ENCODE measurements around the gene NCMAP. TPM values are rescaled to one million over a fixed set of nuclear protein-coding genes. Genes with fewer than 3 reads are reported as not detected.
A peak's percentile ranks its signal among the peaks of the same experiment; 100 is the strongest.

Gene NCMAP
- polyA plus RNA-seq, 3 donors from 2014 or later: not detected

DNA sequence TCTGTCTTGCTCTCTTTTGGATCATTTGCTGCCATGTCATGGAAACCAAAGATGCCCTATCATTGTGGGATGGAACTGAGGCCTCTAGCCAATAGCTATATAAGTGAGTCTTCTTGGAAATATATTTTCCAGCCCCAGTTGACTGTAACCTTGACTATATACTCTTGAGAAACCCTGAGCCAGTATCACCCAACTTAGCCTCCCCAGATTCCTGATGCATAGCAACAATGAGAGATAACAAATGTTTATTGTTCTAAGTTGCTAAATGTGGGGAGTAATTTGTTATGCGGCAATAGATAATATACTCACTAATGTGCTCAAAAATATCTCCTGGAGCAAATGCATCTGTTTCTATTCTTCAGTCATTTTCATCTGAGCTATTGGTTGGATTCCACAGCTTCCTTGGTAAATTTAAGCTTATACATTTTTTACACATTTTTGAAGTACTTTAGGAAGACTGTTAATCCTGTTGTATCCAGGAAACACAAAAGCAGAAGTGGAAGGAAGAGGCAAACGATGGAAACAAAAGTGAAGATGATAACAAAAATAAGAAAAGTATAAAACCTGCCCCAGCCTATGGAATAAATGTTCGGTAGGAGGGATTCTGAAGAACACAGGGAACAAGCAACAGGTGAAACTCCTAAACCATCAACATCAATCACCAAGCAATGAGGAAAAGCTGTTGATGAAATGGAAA, 80.9 kb downstream of the NCMAP start:
- Mint-ChIP-seq H3K36me3 (no peaks in the 10 kb centered on the region), H3K27ac (no peak overlapping the region), H3K4me3 (no peak overlapping the region), H3K27me3 (ENCODE audit: low read depth in 3 of 3) (peaks cover 8 to 13% (median 10%) of the 10 kb centered on the region in 3 donors), H3K9me3 (no peaks in the 10 kb centered on the region), H3K4me1 (peaks cover 6 to 12% of the 10 kb centered on the region in 2 donors)
- no peak for DNase-seq

DNA sequence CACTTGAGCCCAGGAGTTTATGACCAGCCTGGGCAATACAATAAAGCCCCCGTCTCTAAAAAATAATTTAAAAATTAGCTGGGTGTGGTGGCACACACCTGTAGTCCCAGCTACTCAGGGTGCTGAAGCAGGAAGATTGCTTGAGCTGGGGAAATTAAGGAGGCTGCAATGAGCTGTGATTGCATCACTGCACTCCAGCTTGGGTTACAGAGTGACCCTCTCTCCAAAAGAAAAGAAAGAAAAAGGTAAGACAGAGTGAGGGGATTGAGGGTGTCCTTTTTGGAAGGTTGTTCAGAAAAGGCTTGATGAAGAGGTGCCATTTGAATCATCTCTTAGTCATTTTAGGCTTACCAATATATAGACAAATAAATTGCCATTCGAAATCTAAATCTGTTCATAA, 83.2 kb downstream of the NCMAP start:
- Mint-ChIP-seq H3K27ac (peak overlapping the region in 4 of 6 donors; percentile 15 to 79 (median 26)), H3K4me3 (peak overlapping the region in 3 of 5 donors; percentile 7 to 48 (median 41)), H3K4me1 (peaks cover 12 to 18% of the 10 kb centered on the region in 2 donors)

DNA sequence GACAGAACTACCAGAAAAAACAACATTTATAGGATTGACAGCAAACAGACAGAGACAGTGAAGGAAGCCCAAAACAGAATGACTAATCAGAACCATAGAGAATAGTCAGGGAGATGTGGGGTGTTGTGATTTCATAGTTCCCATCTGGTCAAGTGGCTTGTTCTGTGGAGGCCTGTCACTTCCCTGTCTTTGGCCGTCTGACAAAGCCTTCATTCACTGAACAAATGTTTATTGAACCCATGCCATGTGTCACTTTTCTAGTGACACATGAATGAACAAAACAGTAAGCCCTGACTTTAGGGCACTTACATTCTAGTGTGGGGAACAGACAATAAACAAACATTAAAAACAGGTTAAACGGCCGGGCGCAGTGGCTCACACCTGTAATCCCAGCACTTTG, 84.0 kb downstream of the NCMAP start:
- DNase-seq: no peak
- Mint-ChIP-seq H3K9me3 (no peaks in the 10 kb centered on the region), H3K4me1 (peaks cover 20 to 26% of the 10 kb centered on the region in 2 donors), H3K4me3 (peak overlapping the region in 3 of 5 donors; percentile 57 to 96 (median 59)), H3K27me3 (ENCODE audit: low read depth in 3 of 3) (peaks cover 13 to 20% (median 17%) of the 10 kb centered on the region in 3 donors), H3K27ac (peak overlapping the region in 5 of 6 donors; percentile 15 to 79 (median 28)), H3K36me3 (no peaks in the 10 kb centered on the region)

More for the DNA sequence above, 83.2 kb downstream of the NCMAP start:
- no peak for DNase-seq
- Mint-ChIP-seq H3K36me3 (no peaks in the 10 kb centered on the region), H3K27me3 (ENCODE audit: low read depth in 3 of 3) (peaks cover 13 to 20% (median 17%) of the 10 kb centered on the region in 3 donors), H3K9me3 (no peaks in the 10 kb centered on the region)

DNA sequence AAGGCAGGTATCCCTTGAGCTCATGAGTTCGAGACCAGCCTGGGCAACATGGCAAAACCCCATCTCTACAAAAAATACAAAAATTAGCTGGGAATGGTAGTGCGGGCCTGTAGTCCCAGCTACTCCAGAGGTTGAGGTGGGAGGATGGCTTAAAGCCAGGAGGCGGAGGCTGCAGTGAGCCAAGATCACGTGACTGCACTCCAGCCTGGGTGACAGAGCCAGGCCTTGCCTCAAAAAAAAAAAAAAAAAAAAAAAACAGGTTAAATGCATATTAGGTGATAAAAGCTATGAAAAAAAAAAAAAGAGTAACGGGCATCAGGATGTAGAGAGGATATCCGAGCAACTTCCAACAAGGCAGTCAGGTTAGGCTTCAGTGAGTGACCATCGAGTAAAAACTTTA, 84.4 kb downstream of the NCMAP start:
- Mint-ChIP-seq H3K36me3 (no peaks in the 10 kb centered on the region), H3K27ac (peak overlapping the region in 5 of 6 donors; percentile 12 to 100 (median 97)), H3K4me1 (peaks cover 24 to 30% of the 10 kb centered on the region in 2 donors), H3K27me3 (ENCODE audit: low read depth in 3 of 3) (peaks cover 15 to 20% (median 17%) of the 10 kb centered on the region in 3 donors), H3K4me3 (peak overlapping the region in 3 of 5 donors; percentile 57 to 96 (median 64)), H3K9me3 (no peaks in the 10 kb centered on the region)
- no peak for DNase-seq

DNA sequence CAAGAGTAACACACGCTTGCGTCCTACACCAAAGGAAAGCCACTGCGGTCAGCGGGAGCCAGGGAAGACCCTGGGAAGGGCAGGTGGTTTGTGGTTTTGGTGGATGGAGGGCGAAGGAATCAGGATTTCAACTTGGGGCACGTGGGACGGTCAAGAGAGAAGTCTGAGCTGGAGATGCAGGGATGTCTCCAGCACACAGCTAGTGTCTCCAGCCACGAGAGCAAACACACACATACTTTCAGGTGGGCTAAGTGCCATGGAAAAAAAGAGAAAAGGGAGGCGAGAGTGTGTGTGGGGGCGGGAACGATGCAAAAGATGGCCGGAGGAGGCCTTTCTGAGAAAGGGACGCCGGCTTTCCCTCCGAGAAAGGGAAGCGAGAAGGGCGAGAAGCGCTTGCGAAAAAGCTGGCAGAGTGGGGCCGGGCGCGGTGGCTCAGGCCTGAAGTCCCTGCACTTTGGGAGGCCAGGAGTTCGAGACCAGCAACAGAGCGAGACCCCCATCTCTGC, 85.8 kb downstream of the NCMAP start:
- Mint-ChIP-seq H3K4me1 (peaks cover 29 to 40% of the 10 kb centered on the region in 2 donors), H3K4me3 (peak overlapping the region; percentile 90 to 96 (median 93)), H3K27me3 (ENCODE audit: low read depth in 3 of 3) (peaks cover 13 to 17% (median 15%) of the 10 kb centered on the region in 3 donors), H3K9me3 (no peaks in the 10 kb centered on the region), H3K36me3 (peaks cover 2 to 7% (median 3%) of the 10 kb centered on the region in 3 donors), H3K27ac (peak overlapping the region; percentile 97 to 100 (median 99))
- DNase-seq: peak; percentile 6 to 28 (median 23)

DNA sequence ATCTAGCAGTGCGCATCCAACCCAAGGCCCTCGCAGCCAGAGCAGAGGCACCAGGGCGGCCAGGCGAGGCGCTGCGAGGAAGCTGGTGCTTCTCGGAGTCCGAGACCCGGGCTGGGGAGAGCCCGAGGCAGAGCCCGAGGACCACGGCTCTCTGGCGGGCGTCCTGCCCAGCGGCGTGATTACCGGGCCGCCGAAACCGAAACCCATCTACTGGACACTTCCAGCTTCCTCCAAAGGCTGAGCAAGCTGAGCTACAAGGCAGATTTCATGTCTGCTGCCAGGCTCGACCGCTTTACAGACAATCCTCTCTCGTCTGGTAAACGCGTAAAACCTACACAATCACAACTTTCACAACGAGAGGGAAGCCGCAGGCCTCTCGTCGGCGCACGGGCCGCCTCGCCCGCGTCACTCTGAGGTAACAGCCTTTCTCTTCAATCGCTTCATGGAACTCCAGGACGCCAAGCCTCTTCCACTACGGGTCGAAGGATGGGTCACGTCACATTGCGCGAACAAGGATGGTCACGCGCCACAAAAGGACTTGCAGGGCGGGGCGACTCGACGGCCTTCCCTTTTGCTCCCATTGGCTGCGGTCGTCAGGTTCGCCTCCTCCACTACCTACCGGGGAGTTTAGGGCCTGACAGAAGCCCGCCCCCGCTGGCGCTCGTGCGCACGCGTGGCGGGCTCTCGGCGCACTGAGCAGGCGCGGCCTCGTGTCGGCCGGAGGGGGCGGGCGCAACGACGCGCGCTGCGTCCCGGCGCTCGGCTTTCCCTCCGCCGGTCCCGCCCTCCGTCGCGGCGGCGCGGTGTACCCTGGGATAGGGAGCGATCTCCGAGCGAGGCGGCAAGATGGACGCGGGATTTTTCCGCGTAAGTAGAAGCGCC, 86.8 kb downstream of the NCMAP start, which contains the start of gene SRRM1:
Gene SRRM1 (plus strand): TSS at position 822 of the 882 bp plus-strand sequence. CDS start 25 bp downstream, at position 847.
- H3K4me1 Mint-ChIP-seq: peaks cover 29 to 50% of the 10 kb centered on the region in 2 donors
- H3K4me3 Mint-ChIP-seq: peak within 1 kb of the TSS; percentile 90 to 96 (median 93)
- no peaks in the 10 kb centered on the region for H3K9me3 Mint-ChIP-seq
- peaks cover 13 to 17% (median 13%) of the 10 kb centered on the region in 3 donors for H3K27me3 Mint-ChIP-seq (ENCODE audit: low read depth in 3 of 3)
- peak within 1 kb of the TSS; percentile 97 to 100 (median 99) for H3K27ac Mint-ChIP-seq
- DNase-seq: peak; percentile 99
- peaks cover 3 to 17% (median 13%) of the 10 kb centered on the region in 3 donors for H3K36me3 Mint-ChIP-seq

DNA sequence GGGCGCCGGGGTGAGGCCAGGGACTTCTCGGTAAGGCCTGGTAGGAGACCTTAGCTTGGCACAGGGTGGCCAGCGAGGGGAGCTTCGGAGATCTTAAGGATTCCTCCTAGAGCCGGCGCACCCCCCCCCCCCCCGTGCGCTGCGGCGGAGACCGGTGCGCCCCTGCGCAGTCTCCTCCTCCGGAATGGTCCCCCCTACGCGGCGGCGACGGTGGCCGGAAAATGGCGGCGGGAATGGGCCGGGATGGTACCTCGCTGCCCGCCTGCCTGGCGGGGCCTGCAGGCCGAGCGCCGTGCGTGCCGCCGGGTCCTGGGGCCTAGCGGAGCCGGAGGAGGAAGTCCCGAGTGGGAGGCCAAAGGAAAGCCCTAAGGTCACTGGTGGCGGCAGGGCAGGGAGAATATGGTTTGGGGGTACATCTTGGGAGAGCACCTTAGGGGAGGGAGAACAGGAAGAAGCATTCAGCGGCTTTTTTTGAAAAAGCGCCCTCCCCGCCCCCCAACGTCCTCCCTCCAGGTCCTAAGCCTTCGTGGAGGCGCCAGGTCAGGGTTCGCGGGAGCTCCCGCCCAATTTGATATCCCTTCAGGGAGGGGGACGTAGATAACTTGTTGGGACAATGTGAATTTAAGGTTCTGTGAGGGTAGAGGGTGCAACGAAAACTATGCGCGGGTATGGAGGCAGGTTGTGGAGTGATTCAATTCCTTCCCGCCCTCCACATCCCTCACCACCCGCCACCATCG, 87.6 kb downstream of the NCMAP start:
- Mint-ChIP-seq H3K4me1 (peaks cover 29 to 55% of the 10 kb centered on the region in 2 donors), H3K4me3 (peak overlapping the region; percentile 90 to 96 (median 93)), H3K27ac (peak overlapping the region; percentile 84 to 99 (median 88)), H3K9me3 (no peaks in the 10 kb centered on the region), H3K27me3 (ENCODE audit: low read depth in 3 of 3) (peaks cover 13 to 17% (median 15%) of the 10 kb centered on the region in 3 donors), H3K36me3 (peaks cover 3 to 25% (median 17%) of the 10 kb centered on the region in 3 donors)
- no peak for DNase-seq

DNA sequence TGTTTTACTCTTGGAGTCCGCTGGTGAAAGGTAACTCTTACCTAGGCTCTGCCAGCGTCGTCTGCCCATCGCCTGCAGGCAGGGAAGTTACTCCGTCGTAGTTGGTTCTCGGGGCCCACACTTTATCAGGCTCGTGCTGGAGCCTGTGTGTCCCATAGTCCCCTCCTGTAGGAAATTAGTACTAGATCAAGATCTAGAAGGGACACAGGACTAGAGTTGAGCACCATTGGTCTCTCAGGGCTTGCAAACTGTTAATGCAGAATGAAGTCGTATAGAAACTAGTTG, 88.2 kb downstream of the NCMAP start:
- H3K36me3 Mint-ChIP-seq: peaks cover 3 to 30% (median 19%) of the 10 kb centered on the region in 3 donors
- H3K4me1 Mint-ChIP-seq: peaks cover 29 to 55% of the 10 kb centered on the region in 2 donors
- peak overlapping the region; percentile 86 to 96 (median 93) for H3K4me3 Mint-ChIP-seq
- H3K9me3 Mint-ChIP-seq: no peaks in the 10 kb centered on the region
- peaks cover 13 to 17% (median 15%) of the 10 kb centered on the region in 3 donors for H3K27me3 Mint-ChIP-seq (ENCODE audit: low read depth in 3 of 3)
- DNase-seq: no peak
- H3K27ac Mint-ChIP-seq: peak overlapping the region; percentile 80 to 97 (median 84)

DNA sequence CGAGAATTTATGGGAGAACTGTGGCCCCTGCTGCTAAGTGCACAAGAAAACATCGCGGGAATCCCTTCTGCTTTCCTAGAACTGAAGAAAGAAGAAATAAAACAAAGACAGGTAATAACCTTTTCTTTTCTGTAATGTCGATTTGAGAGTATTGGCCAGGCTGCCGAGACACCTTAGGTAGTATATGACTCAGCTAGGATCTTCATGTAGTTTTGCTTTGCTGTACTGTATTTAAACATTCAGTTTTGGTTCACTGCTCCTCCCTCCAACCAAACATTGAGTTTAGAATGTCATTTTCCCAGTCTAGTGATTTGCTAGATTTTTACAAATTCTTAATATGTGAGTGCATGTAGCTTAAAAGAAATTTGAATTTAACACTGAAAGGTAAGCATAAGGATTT, 93.0 kb downstream of the NCMAP start:
- Mint-ChIP-seq H3K4me3 (no peak overlapping the region), H3K27ac (no peak overlapping the region), H3K9me3 (no peaks in the 10 kb centered on the region), H3K36me3 (peaks cover 21 to 73% (median 55%) of the 10 kb centered on the region in 3 donors), H3K27me3 (ENCODE audit: low read depth in 3 of 3) (peaks cover 0 to 3% (median 2%) of the 10 kb centered on the region in 3 donors), H3K4me1 (peaks cover 18 to 43% of the 10 kb centered on the region in 2 donors)
- no peak for DNase-seq

DNA sequence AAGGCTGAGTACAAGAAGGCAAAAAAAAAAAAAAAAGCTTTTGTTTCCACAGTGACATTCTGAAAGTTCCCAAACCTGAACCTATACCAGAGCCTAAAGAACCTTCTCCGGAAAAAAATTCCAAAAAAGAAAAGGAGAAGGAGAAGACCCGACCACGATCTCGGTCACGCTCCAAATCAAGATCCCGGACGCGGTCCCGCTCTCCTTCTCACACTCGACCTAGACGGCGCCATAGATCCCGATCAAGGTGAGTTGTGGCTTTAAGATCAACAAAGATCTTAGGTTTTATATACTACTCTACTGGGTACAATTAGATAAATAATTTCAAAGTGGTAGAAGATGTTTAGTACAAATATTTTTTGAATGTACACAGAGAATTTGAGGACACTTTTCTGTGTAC, 96.5 kb downstream of the NCMAP start:
- Mint-ChIP-seq H3K4me1 (peaks cover 5 to 34% of the 10 kb centered on the region in 2 donors), H3K27me3 (ENCODE audit: low read depth in 3 of 3) (peaks cover 0 to 1% (median 0%) of the 10 kb centered on the region in 3 donors), H3K9me3 (no peaks in the 10 kb centered on the region), H3K36me3 (peaks cover 28 to 86% (median 65%) of the 10 kb centered on the region in 3 donors), H3K27ac (no peak overlapping the region), H3K4me3 (no peak overlapping the region)
- no peak for DNase-seq

DNA sequence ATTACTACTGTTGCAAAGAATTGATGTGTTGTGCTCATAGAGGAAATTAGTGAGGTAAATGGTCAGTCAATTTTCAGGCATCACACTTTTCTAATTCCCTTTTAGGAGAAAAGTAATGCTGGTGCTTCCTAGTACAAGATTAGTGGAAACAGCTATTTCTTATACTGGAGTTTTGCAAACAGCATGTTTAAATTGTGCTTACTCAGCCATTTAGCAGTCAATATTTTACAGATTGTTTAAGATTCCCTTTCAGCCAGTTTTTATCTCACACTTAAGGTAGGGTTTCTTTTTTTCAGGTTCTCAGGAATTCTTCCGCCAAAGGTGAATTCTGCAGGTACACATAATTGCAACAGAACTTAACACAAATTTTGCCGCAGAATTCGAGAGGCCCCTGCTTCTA, 98.1 kb downstream of the NCMAP start:
- H3K4me3 Mint-ChIP-seq: no peak overlapping the region
- DNase-seq: no peak
- no peak overlapping the region for H3K27ac Mint-ChIP-seq
- no peaks in the 10 kb centered on the region for H3K27me3 Mint-ChIP-seq (ENCODE audit: low read depth in 3 of 3)
- peaks cover 28 to 79% (median 62%) of the 10 kb centered on the region in 3 donors for H3K36me3 Mint-ChIP-seq
- H3K9me3 Mint-ChIP-seq: no peaks in the 10 kb centered on the region
- peaks cover 5 to 37% of the 10 kb centered on the region in 2 donors for H3K4me1 Mint-ChIP-seq

DNA sequence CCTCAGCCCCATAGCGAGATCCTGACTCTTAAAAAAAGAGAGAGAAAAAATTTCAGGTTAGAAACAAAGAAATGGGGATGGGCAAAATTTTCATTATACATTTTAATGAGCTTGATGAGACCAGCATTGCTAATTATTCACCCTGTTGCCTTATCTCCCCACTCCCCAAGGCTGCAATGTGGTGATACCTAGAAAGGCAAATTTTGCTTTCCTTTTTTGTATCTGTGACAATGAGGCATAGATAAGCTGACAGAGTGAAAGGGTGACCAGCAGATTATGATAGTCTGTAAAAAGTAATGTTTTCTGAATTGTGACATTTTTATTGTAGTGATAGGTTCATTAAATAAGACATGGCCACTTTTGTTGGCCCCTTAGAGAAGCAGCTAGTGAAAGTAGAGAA, 100.2 kb downstream of the NCMAP start:
- H3K4me3 Mint-ChIP-seq: no peak overlapping the region
- H3K27ac Mint-ChIP-seq: no peak overlapping the region
- DNase-seq: no peak
- H3K4me1 Mint-ChIP-seq: peaks cover 8 to 42% of the 10 kb centered on the region in 2 donors
- no peaks in the 10 kb centered on the region for H3K9me3 Mint-ChIP-seq
- H3K36me3 Mint-ChIP-seq: peaks cover 21 to 65% (median 48%) of the 10 kb centered on the region in 3 donors
- H3K27me3 Mint-ChIP-seq (ENCODE audit: low read depth in 3 of 3): no peaks in the 10 kb centered on the region

DNA sequence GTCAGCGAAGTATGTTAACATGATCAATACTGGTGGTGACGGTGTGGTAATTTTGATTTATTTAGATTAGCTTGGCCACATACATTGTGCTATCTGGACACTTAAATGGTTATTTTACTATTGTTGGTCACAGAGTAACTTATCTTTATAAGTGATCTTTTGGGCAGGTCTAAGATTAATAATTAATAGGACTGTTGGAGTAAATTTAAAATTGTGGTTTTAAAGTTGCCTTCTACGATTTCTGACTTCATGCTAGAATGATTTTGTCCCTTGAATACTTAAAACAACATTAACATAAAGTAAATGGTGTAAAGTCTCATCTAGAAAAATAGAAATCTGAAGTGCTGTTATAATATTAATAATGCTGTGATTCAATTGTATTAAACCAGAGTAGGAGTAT, 101.9 kb downstream of the NCMAP start:
- no peak for DNase-seq
- no peaks in the 10 kb centered on the region for H3K9me3 Mint-ChIP-seq
- no peaks in the 10 kb centered on the region for H3K27me3 Mint-ChIP-seq (ENCODE audit: low read depth in 3 of 3)
- peaks cover 20 to 59% (median 37%) of the 10 kb centered on the region in 3 donors for H3K36me3 Mint-ChIP-seq
- H3K27ac Mint-ChIP-seq: no peak overlapping the region
- H3K4me1 Mint-ChIP-seq: peaks cover 8 to 42% of the 10 kb centered on the region in 2 donors
- H3K4me3 Mint-ChIP-seq: no peak overlapping the region

All from immature natural killer cell (primary cell).